Testis (tissue), 3 donors: ENCODE results near the gene SLAMF8. TPM values are rescaled to one million over a fixed set of nuclear protein-coding genes. Genes with fewer than 3 reads are reported as not detected.

ENCODE experiments used
- DNase-seq: peaks from one replicate; pipeline ENCODE4 v3.0.0-alpha.2; 2019
- H3K27ac ChIP-seq, 2 donors: fragments of 200-600 bp; sonication (generic); one replicate each; pipeline ENCODE4 v1.5.1; 2019
- H3K27me3 ChIP-seq: fragments of 200-600 bp; sonication (generic); one replicate; pipeline ENCODE4 v1.5.1; 2019
- H3K36me3 ChIP-seq: fragments of 200-600 bp; sonication (generic); one replicate; pipeline ENCODE4 v1.5.1; 2017; ENCODE audit warnings: low read depth; ENCODE audit errors: missing control alignments
- H3K4me1 ChIP-seq: fragments of 200-600 bp; sonication (generic); one replicate; pipeline ENCODE4 v1.5.1; 2019
- H3K4me3 ChIP-seq, 2 donors: fragments of 200-600 bp; sonication (generic); one replicate each; pipeline ENCODE4 v1.5.1; 2017 to 2019
- H3K9me3 ChIP-seq: fragments of 200-600 bp; sonication (generic); one replicate; pipeline ENCODE4 v1.5.1; 2017
- POLR2A ChIP-seq: fragments of 450-650 bp; IDR thresholded peaks from one replicate; pipeline ENCODE4 v1.6.1; 2017; ENCODE audit warnings: antibody characterized with exemption, mild to moderate bottlenecking, moderate library complexity
- WGBS, 2 donors: methylation state at CpG; one replicate each; pipeline ENCODE4 v1.1.5; 2018; 5-methylcytosine and 5-hydroxymethylcytosine counted together
- intact Hi-C: fragments of 100-400 bp; cut with DNase I; formaldehyde crosslinking; loops from one replicate; pipeline ENCODE4 v1.15.1; 2023; ENCODE audit warnings: low total_unique reads
- polyA plus RNA-seq: library from polyadenylated mRNA; stranded (reverse); fragments of 350-450 nt; fragmentation: Illumina TruSeq; extraction: RNeasy Lipid Tissue Mini Kit (QIAGEN cat#74804); gene quantifications from one replicate; pipeline ENCODE4 v1.2.3, GENCODE V29; 2014; ENCODE audit warnings: low read depth, low replicate concordance; ENCODE audit not compliant: insufficient read depth
- total RNA-seq, 2 donors: library from RNA; depleted of rRNA; stranded (reverse); fragments of >200 nt; gene quantifications; one replicate each; pipeline ENCODE4 v1.2.3, GENCODE V29; 2016
- TF ChIP-seq, protein P1 (sequence below), 3 experiments: fragments of 450-650 bp in 2 of 3; fragments of 200-600 bp in 1 of 3; sonication (generic) in 1 of 3; IDR thresholded peaks; one replicate each; pipeline ENCODE4 v1.5.1; 2016 to 2019; ENCODE audit warnings: antibody characterized with exemption in 3 of 3, mild to moderate bottlenecking in 2 of 3, moderate library complexity in 1 of 3

The SLAMF8 gene
- total and polyA plus RNA-seq, 3 donors from 2014 or later, result 0.47 to 5.3 (median 0.74) TPM

GRCh38 chr1:159781992-159782391 lies 44.7 kb upstream of the SLAMF8 start:
- H3K27me3 ChIP-seq, result no peaks in the 10 kb centered on the region
- no peaks in the 10 kb centered on the region for H3K36me3 ChIP-seq
- intact Hi-C loops, result no loop called here
- DNase-seq, result no peak
- H3K4me3 ChIP-seq, result no peak overlapping the region
- no peaks in the 10 kb centered on the region for H3K9me3 ChIP-seq
- WGBS, 2 donors, result 68 to 77% methylated on average over 4 to 12 of the region's 12 CpGs
- no peak overlapping the region for H3K27ac ChIP-seq
- no peak for TF ChIP-seq POLR2A
- TF ChIP-seq, protein P1, sequence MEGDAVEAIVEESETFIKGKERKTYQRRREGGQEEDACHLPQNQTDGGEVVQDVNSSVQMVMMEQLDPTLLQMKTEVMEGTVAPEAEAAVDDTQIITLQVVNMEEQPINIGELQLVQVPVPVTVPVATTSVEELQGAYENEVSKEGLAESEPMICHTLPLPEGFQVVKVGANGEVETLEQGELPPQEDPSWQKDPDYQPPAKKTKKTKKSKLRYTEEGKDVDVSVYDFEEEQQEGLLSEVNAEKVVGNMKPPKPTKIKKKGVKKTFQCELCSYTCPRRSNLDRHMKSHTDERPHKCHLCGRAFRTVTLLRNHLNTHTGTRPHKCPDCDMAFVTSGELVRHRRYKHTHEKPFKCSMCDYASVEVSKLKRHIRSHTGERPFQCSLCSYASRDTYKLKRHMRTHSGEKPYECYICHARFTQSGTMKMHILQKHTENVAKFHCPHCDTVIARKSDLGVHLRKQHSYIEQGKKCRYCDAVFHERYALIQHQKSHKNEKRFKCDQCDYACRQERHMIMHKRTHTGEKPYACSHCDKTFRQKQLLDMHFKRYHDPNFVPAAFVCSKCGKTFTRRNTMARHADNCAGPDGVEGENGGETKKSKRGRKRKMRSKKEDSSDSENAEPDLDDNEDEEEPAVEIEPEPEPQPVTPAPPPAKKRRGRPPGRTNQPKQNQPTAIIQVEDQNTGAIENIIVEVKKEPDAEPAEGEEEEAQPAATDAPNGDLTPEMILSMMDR (IDR thresholded peaks at IDR 0.05), result no peak
- peaks cover 17% of the 10 kb centered on the region for H3K4me1 ChIP-seq

- 44 to 72% methylated on average over 1 of the region's 1 CpG for WGBS, 2 donors
- Histone ChIP-seq H3K9me3 (no peaks in the 10 kb centered on the region), H3K4me3 (no peak overlapping the region), H3K4me1 (peaks cover 17% of the 10 kb centered on the region), H3K27me3 (no peaks in the 10 kb centered on the region), H3K36me3 (no peaks in the 10 kb centered on the region), H3K27ac (no peak overlapping the region)
- DNase-seq, result no peak
- TF ChIP-seq, protein P1 (IDR thresholded peaks at IDR 0.05), result no peak
- no peak for TF ChIP-seq POLR2A
- intact Hi-C loops, result no loop called here
Observed at GRCh38 chr1:159783724-159784123, 42.9 kb upstream of the SLAMF8 start.

DNA sequence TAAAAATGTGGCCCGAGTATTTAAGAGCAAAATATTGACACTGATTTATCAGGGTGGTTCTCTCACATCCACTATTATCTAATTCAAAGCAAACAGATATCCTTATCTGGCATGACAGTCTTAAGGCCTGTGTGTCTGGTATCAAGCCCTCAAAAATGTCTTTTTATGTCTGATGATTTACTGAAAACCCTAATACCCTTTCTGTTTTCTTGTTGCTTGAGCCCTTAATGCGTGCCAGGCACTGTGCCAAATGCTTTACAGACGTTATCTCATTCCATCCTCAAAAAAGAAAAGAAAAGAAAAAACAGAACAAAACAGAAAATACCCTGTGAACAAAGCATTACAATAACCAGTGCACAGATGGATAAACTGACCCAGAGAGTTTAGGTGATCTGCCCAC lies 40.2 kb upstream of the SLAMF8 start:
- Histone ChIP-seq H3K27ac (no peak overlapping the region), H3K9me3 (no peaks in the 10 kb centered on the region), H3K4me3 (no peak overlapping the region), H3K27me3 (no peaks in the 10 kb centered on the region), H3K4me1 (no peaks in the 10 kb centered on the region), H3K36me3 (no peaks in the 10 kb centered on the region)
- TF ChIP-seq, protein P1 (IDR thresholded peaks at IDR 0.05), result no peak
- TF ChIP-seq POLR2A, result no peak
- intact Hi-C loops, result no loop called here
- WGBS, 2 donors, result 27 to 46% methylated on average over 3 of the region's 3 CpGs
- no peak for DNase-seq

DNA sequence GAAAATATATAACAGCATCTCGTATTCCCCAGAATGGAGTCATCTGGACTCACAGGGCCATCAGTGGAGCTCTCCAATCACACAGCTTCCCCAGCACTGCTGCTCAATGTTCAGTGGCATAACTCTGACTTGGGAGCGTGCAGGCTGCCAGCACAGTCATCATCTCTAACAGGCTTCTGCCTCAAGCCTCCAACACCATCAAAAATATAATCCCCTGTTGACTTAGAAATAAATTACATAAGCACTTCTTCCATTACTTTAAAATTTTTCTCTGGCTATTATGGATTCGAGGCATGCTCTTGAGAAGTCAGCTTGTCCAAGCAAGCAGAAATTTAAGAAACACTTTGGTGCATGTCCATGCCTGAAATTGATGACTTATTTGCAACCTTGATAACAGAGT lies 39.7 kb upstream of the SLAMF8 start:
- WGBS, 2 donors, result 65 to 66% methylated on average over 3 of the region's 3 CpGs
- TF ChIP-seq POLR2A, result no peak
- TF ChIP-seq, protein P1 (IDR thresholded peaks at IDR 0.05), result no peak
- Histone ChIP-seq H3K4me3 (no peak overlapping the region), H3K9me3 (no peaks in the 10 kb centered on the region), H3K27me3 (no peaks in the 10 kb centered on the region), H3K27ac (no peak overlapping the region), H3K36me3 (no peaks in the 10 kb centered on the region), H3K4me1 (no peaks in the 10 kb centered on the region)
- no peak for DNase-seq
- intact Hi-C loops, result no loop called here

DNA sequence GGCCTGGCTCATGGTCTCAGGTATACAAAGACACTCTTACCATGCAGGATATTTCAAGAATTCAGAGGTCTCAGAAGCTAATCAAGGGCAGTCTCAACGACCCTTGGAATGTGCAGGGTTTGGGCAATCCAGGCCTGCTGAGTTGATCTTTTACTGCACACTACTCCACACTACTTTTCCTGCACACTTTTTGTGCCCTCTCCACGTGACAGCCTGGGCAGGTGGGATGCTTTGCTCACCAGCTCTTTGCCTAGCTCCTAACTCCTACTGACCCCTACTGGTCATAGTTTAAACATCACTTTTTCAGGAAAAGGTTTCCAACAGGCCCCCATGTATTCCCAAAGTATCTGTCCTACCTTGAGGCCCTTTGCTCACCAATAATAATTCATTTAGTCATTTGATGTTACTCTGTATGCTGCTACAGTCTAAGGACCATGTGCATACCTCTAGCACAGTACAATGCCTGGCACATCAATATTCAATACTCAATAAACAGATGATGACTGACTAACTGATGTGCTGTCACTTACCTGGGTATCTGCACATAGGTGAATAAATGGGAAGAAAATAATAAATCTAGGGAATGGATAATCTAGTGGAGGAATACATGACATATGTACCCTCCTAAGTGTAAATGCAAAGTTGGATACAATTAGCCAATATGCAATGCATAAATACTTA lies 36.3 kb upstream of the SLAMF8 start:
- Histone ChIP-seq H3K4me1 (no peaks in the 10 kb centered on the region), H3K27ac (no peak overlapping the region), H3K36me3 (no peaks in the 10 kb centered on the region), H3K4me3 (no peak overlapping the region), H3K9me3 (no peaks in the 10 kb centered on the region), H3K27me3 (no peaks in the 10 kb centered on the region)
- 39 to 41% methylated on average over 2 of the region's 2 CpGs for WGBS, 2 donors
- intact Hi-C loops, result no loop called here
- DNase-seq, result no peak
- TF ChIP-seq, protein P1 (IDR thresholded peaks at IDR 0.05), result peak in 2 of 3 experiments; percentile 43 to 49
- TF ChIP-seq POLR2A, result no peak
